ENCODE measurements around the gene LRP5.
"Not testable (repeated sequence)": the region's sequence is repeated elsewhere in the genome, so short reads cannot be mapped to it uniquely, and the experiment has no call there.

Gene LRP5

GRCh38 chr11:68440224-68440623, 127.8 kb downstream of the LRP5 start:
- no peak for DNase-seq (ENCODE audit: low read depth in 2 of 2)

GRCh38 chr11:68441466-68442230, 129.3 kb downstream of the LRP5 start:
- no peak for DNase-seq (ENCODE audit: low read depth in 2 of 2)

GRCh38 chr11:68442433-68442832, 130.0 kb downstream of the LRP5 start:
- DNase-seq (ENCODE audit: low read depth in 2 of 2), result no peak

- DNase-seq (ENCODE audit: low read depth in 2 of 2), result no peak
Observed at GRCh38 chr11:68444566-68444965, 132.2 kb downstream of the LRP5 start.

GRCh38 chr11:68445531-68446035, 133.2 kb downstream of the LRP5 start:
- DNase-seq (ENCODE audit: low read depth in 2 of 2), result no peak

GRCh38 chr11:68446046-68446725, 133.8 kb downstream of the LRP5 start:
- no peak for DNase-seq (ENCODE audit: low read depth in 2 of 2)

GRCh38 chr11:68447015-68447801, 134.8 kb downstream of the LRP5 start:
- DNase-seq (ENCODE audit: low read depth in 2 of 2), result peak; percentile 55 to 60

GRCh38 chr11:68447914-68448313, 135.5 kb downstream of the LRP5 start:
- not testable (repeated sequence) for DNase-seq (ENCODE audit: low read depth in 2 of 2)

GRCh38 chr11:68448604-68449011, 136.2 kb downstream of the LRP5 start:
- no peak for DNase-seq (ENCODE audit: low read depth in 2 of 2)

- no peak for DNase-seq (ENCODE audit: low read depth in 2 of 2)
Observed at GRCh38 chr11:68449951-68450350, 137.6 kb downstream of the LRP5 start.

- no peak for DNase-seq (ENCODE audit: low read depth in 2 of 2)
Observed at GRCh38 chr11:68450711-68451110, 138.3 kb downstream of the LRP5 start.

- no peak for DNase-seq (ENCODE audit: low read depth in 2 of 2)
Observed at GRCh38 chr11:68454767-68455166, 142.4 kb downstream of the LRP5 start.

GRCh38 chr11:68455485-68455884, 143.1 kb downstream of the LRP5 start:
- DNase-seq (ENCODE audit: low read depth in 2 of 2), result no peak

GRCh38 chr11:68457216-68457897, 145.0 kb downstream of the LRP5 start:
- DNase-seq (ENCODE audit: low read depth in 2 of 2), result no peak

GRCh38 chr11:68457898-68458249, 145.5 kb downstream of the LRP5 start:
- no peak for DNase-seq (ENCODE audit: low read depth in 2 of 2)

- DNase-seq (ENCODE audit: low read depth in 2 of 2), result not testable (repeated sequence)
Observed at GRCh38 chr11:68458340-68458739, 145.9 kb downstream of the LRP5 start.

GRCh38 chr11:68459886-68460740, 147.7 kb downstream of the LRP5 start:
- DNase-seq (ENCODE audit: low read depth in 2 of 2), result peak; percentile 89 to 93

- no peak for DNase-seq (ENCODE audit: low read depth in 2 of 2)
Observed at GRCh38 chr11:68460741-68461574, 148.6 kb downstream of the LRP5 start, which contains the start of gene PPP6R3. PPP6R3 (plus strand) TSS chr11:68460752; CDS start chr11:68537665, 76,913 bp downstream.

GRCh38 chr11:68461575-68461917, 149.2 kb downstream of the LRP5 start:
- DNase-seq (ENCODE audit: low read depth in 2 of 2), result no peak

GRCh38 chr11:68463714-68464113, 151.3 kb downstream of the LRP5 start:
- DNase-seq (ENCODE audit: low read depth in 2 of 2), result no peak
